Right ventricle myocardium inferior (tissue), 1 donor: Measurements from ENCODE around the gene ADORA2B. TPM values are rescaled to one million over a fixed set of nuclear protein-coding genes. Genes with fewer than 3 reads are reported as not detected.
"Not testable (repeated sequence)": the region's sequence is repeated elsewhere in the genome, so short reads cannot be mapped to it uniquely, and the experiment has no call there.

Experiments used
- ATAC-seq: fragments of 200-7000 bp; cut with Tn5 transposase; one replicate; pipeline ENCODE4 v1.9.1; 2020; ENCODE audit warnings: mild to moderate bottlenecking, moderate library complexity
- DNase-seq: peaks from one replicate; pipeline ENCODE4 v3.0.0; 2021; ENCODE audit errors: missing footprints
- intact Hi-C: fragments of 100-400 bp; cut with DNase I; formaldehyde crosslinking; loops from one replicate; pipeline ENCODE4 v1.11.0; 2022
- long read RNA-seq: library from polyadenylated mRNA; unstranded; transcript quantifications from one replicate; pipeline ENCODE4 v2.0.0, GENCODE V29; 2021
- total RNA-seq: library from RNA; stranded (reverse); fragmentation: NEBNext Ultra II Directional; extraction: Animal tissue kit (Norgen Biotek cat#: 25700); gene quantifications from one replicate; pipeline ENCODE4 v1.2.1, GENCODE V29; 2021
- donor health status: DM: no; HTN: yes; CAD: no; lungs with severe emphysema.

The ADORA2B gene
- total RNA-seq, result 0.43 TPM
- long read RNA-seq, result 0 reads

- ATAC-seq, result peak; percentile 77
- DNase-seq, result peak; percentile 87
- intact Hi-C loops, result loop anchor here (10.0 kb wide), 1 partner anchor 50 kb away; the partner anchor contains the start of genes TTC19 and ZSWIM7
Measured at GRCh38 chr17:15944759-15945526, at the start of gene ADORA2B. Gene ADORA2B (plus strand): TSS chr17:15945130. CDS start chr17:15945249, 119 bp downstream.

- ATAC-seq, result no peak
- intact Hi-C loops, result no loop called here
- DNase-seq, result no peak
Measured at GRCh38 chr17:15896277-15896676, 48.7 kb upstream of the ADORA2B start.

DNA sequence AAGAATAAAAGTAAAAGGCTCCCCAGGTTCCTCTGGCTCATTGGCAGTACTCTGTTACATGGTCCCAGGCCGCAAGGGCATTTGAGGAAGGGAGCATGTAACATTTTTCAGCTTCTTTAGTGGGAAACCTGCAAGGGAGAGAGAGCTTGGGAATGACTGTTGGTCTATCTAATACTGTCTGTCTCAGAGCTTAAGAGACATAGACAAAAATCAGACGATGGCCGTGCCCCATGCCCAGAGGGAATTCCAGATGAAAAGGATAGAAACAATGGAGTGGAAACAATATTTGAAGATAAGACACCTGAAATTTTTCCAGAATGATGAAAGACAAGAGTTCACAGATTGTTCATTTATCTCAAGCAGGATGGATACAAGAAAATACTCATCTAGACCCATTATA is 48.1 kb upstream of the ADORA2B start:
- no peak for DNase-seq
- no peak for ATAC-seq
- intact Hi-C loops, result no loop called here

- intact Hi-C loops, DNase-seq, ATAC-seq: not testable (repeated sequence)
Measured at GRCh38 chr17:15899596-15899995, 45.3 kb upstream of the ADORA2B start.

GRCh38 chr17:15900871-15901270 is 44.1 kb upstream of the ADORA2B start:
- DNase-seq (no peak), ATAC-seq (no peak)
- intact Hi-C loops, result no loop called here

DNA sequence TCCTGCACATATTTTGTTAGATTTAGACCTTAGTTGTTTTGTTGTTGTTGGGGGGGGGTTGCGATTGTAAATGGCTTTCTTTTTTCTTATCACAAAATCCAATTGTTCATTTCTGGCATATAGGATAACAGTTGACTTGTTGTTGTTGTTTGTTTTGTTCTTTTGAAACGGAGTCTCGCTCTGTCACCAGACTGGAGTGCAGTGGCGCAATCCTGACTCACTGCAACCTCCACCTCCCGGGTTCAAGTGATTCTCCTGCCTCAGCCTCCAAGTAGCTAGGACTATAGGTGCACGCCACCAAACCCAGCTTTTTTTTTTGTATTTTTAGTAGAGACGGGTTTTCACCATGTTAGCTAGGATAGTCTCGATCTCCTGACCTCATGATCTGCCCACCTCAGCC is 39.7 kb upstream of the ADORA2B start:
- intact Hi-C loops, ATAC-seq, DNase-seq: not testable (repeated sequence)

- intact Hi-C loops, result no loop called here
- ATAC-seq (no peak), DNase-seq (no peak)
Measured at GRCh38 chr17:15907290-15907689, 37.6 kb upstream of the ADORA2B start.

DNA sequence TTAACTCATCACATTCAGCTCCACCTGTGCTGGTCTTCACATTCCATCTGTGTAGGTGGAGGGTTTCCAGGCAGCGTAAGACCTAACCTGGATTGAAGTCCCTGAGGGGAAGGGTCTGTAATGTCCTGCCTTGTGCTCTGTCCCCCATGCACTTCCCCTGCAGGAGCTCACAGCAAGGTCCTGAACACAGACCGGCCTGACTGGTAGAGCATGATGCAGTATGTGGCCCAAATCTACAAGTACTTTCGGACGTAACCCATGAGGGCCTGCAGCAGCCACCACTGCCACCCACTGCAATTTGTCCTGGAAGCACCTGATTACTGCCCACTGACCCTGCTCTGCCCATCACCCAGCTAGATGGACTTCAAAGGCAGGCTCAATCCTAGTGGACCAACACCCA is 36.6 kb upstream of the ADORA2B start:
- ATAC-seq, result no peak
- intact Hi-C loops, result no loop called here
- no peak for DNase-seq

- DNase-seq (no peak), ATAC-seq (peak; percentile 67)
- intact Hi-C loops, result no loop called here
Measured at GRCh38 chr17:15909481-15909991, 35.4 kb upstream of the ADORA2B start.

DNA sequence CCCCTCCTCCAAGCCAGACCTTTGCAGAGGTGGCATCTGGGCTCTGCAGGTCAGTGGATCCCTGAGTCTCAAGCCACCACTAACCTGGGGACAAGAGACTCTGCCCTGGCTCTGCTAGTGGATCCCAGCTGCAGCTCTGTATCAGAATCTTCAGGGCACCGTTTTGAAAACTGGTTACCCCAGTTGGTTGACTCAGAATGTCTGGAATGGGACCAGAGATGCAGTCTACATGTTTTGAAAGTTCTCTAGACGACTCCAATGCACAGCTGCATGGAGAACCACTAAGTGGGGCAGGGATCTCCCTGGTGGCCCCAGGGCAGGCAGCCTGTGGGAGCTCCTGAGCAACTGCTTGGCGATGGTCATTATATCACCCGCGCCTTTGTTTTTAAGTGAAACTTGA is 34.1 kb upstream of the ADORA2B start:
- no peak for DNase-seq
- intact Hi-C loops, result no loop called here
- ATAC-seq, result no peak

GRCh38 chr17:15911701-15912100 is 33.2 kb upstream of the ADORA2B start:
- DNase-seq, ATAC-seq, intact Hi-C loops: not testable (repeated sequence)

- ATAC-seq (no peak), DNase-seq (no peak)
- intact Hi-C loops, result no loop called here
Measured at GRCh38 chr17:15912416-15912955, 32.4 kb upstream of the ADORA2B start.

DNA sequence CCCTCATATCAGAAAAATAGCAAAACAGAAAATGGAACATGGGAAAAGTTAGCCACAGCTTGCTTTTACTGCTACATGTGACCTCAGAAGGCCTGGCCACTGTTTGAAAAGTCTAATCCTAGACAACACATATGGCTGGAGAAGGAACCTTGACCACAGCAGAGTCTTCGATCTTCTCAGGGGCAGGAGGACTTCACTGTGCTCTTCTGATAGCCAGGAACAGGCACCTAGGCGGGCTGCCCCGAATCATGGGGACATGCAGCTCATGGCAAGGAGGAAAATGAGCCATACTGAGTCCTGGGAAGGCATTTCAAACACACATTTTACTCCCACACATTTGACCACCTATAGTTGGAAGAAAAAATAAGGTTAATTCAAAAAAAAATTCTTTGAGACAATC is 31.1 kb upstream of the ADORA2B start:
- no peak for ATAC-seq
- DNase-seq, result no peak
- intact Hi-C loops, result no loop called here

DNA sequence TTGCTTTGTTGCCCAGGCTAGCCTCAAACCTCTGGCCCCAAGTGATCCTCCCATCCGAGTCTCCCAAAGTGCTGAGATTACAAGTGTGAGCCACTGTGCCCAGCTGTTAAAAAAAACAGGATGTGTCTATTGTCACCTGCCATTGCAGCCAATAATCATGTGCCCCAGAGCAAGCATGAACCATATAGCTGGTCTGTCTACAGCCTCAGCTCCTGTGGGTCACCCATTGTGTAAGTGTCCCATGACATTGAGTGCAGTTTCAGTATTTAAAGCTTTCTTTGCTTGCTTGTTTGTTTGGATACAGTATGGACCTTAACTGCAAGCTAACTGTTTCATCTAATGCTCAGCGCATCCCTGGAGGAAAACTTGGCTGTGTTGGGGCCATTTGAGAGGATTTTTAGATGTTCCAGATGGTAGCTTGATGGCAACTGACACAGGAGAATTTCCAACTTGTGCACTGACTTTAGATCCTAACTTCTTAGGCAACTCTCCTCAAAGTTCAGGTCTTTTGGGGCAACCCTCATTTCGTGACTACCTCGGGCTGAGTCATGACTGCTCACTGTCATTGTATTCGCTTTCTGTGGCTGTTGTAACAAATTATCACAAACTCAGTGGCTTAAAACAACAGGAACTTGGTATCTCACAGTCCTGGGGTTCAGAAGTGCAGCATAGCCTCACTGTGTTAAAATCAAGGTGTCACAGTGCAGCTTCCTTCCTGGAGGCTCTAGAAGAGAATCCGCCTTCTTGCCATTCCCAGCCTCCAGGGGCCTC is 30.3 kb upstream of the ADORA2B start:
- ATAC-seq (no peak), DNase-seq (no peak)
- intact Hi-C loops, result no loop called here

DNA sequence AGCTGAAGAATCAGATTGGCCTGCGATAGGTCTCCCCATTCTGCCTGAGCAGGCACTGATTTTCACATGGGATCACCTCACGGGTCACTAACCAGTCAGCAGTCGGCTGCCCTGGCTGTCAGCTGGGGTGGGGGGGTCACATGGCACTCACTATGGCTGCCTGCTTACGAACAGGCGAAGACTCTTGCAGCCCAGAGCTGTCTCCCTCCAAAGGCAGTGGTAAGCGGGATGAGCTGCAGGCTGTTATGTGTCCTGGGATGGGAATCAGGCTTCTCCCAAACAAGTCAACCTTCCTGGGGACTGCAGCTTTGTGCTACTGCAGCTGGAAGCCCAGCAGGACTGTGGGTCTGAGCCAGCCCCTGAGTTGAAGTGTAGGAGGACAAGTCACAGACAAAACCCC is 29.0 kb upstream of the ADORA2B start:
- ATAC-seq (no peak), DNase-seq (no peak)
- intact Hi-C loops, result no loop called here

GRCh38 chr17:15917021-15917437 is 27.9 kb upstream of the ADORA2B start:
- ATAC-seq (no peak), DNase-seq (no peak)
- intact Hi-C loops, result no loop called here

- intact Hi-C loops, result no loop called here
- peak; percentile 57 for DNase-seq
- peak; percentile 26 for ATAC-seq
Measured at GRCh38 chr17:15917438-15918027, 27.4 kb upstream of the ADORA2B start.

GRCh38 chr17:15918261-15918660 is 26.7 kb upstream of the ADORA2B start:
- ATAC-seq (no peak), DNase-seq (no peak)
- intact Hi-C loops, result no loop called here

GRCh38 chr17:15918661-15919259 is 26.2 kb upstream of the ADORA2B start:
- DNase-seq (no peak), ATAC-seq (peak; percentile 70)
- intact Hi-C loops, result no loop called here
